Prostate gland (tissue), 2 donors: ENCODE data around the gene CREB5. TPM values are rescaled to one million over a fixed set of nuclear protein-coding genes. Genes with fewer than 3 reads are reported as not detected.

Source experiments
- DNase-seq: peaks from one replicate; pipeline ENCODE4 v3.0.0-alpha.2; 2019; ENCODE audit warnings: low spot score
- H3K27ac ChIP-seq, 2 donors: fragments of 200-600 bp; sonication (generic); 2 replicates each; pipeline ENCODE4 v1.5.1; 2017 to 2019
- H3K27me3 ChIP-seq: fragments of 200-600 bp; sonication (generic); replicated peaks from 2 replicates; pipeline ENCODE4 v1.5.1; 2019; ENCODE audit not compliant: insufficient read depth
- H3K36me3 ChIP-seq, 2 donors: fragments of 200-600 bp; sonication (generic); 1 replicate in 1 of 2; 2 replicates in 1 of 2; pipeline versions ENCODE4 v1.5.1 to v1.8.1; 2017 to 2019
- H3K4me1 ChIP-seq: fragments of 200-600 bp; sonication (generic); replicated peaks from 2 replicates; pipeline ENCODE4 v1.5.1; 2019
- H3K4me3 ChIP-seq, 2 donors: fragments of 200-600 bp; sonication (generic); 2 replicates each; pipeline ENCODE4 v1.5.1; 2017 to 2019
- H3K9me3 ChIP-seq: fragments of 200-600 bp; sonication (generic); 2 replicates; pipeline ENCODE4 v1.5.1; 2017
- CTCF ChIP-seq, 4 experiments: fragments of 200-600 bp in 2 of 4; fragments of 450-650 bp in 2 of 4; sonication (generic) in 2 of 4; IDR thresholded peaks; 1 replicate in 3 of 4; 2 replicates in 1 of 4; pipeline ENCODE4 v1.5.1; 2016 to 2019; ENCODE audit warnings: antibody characterized with exemption in 4 of 4, mild to moderate bottlenecking in 2 of 4, moderate library complexity in 2 of 4
- POLR2A ChIP-seq: fragments of 450-650 bp; IDR thresholded peaks from one replicate; pipeline ENCODE4 v1.6.1; 2016; ENCODE audit warnings: antibody characterized with exemption, mild to moderate bottlenecking
- POLR2AphosphoS5 ChIP-seq: sonication (generic); formaldehyde crosslinking; IDR thresholded peaks from one replicate; pipeline ENCODE4 v1.6.1; 2017; ENCODE audit warnings: antibody characterized with exemption
- WGBS: methylation state at CpG from one replicate; pipeline ENCODE4 v1.1.5; 2018; 5-methylcytosine and 5-hydroxymethylcytosine counted together
- intact Hi-C: fragments of 100-400 bp; cut with DNase I; formaldehyde crosslinking; loops from one replicate; pipeline ENCODE4 v1.14.2; 2022
- total RNA-seq, 2 donors: library from RNA; depleted of rRNA; stranded (reverse); fragments of >200 nt; gene quantifications; one replicate each; pipeline ENCODE4 v1.1.0, GENCODE V29; 2016

The CREB5 gene
- total RNA-seq, 2 donors from 2014 or later = 0.46 to 3.4 TPM

DNA sequence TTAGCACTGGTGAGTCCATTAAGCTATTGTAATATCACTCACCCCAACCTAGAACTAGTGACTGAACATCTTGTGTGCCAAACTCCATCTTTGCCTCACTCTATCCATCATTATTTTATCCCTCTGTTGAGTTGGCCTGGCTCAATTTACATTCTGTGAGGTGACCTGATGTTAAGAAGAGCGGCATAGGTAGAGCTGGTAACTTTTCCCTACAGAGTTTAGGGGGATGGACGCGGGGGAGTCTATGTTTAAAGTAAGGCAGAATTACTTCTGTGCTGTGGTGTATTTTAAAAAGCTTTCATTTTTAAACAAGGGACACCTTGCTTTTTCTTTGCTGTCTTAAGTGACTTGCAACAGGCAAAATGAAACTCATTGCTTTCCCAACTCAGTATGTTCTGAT, 186.3 kb downstream of the CREB5 start:
- H3K4me3 ChIP-seq = no peak overlapping the region
- H3K36me3 ChIP-seq = no peaks in the 10 kb centered on the region
- H3K4me1 ChIP-seq = no peaks in the 10 kb centered on the region
- TF ChIP-seq POLR2A (no peak), CTCF (IDR thresholded peaks at IDR 0.05) (no peak), POLR2AphosphoS5 (no peak)
- H3K9me3 ChIP-seq = no peaks in the 10 kb centered on the region
- intact Hi-C loops = no loop called here
- WGBS = 95% methylated on average over 3 of the region's 3 CpGs
- DNase-seq = no peak
- no peaks in the 10 kb centered on the region for H3K27me3 ChIP-seq
- H3K27ac ChIP-seq = no peak overlapping the region

GRCh38 chr7:28599411-28599810, 187.1 kb downstream of the CREB5 start:
- Histone ChIP-seq H3K27ac (no peak overlapping the region), H3K4me3 (no peak overlapping the region), H3K4me1 (no peaks in the 10 kb centered on the region), H3K27me3 (no peaks in the 10 kb centered on the region), H3K36me3 (no peaks in the 10 kb centered on the region), H3K9me3 (no peaks in the 10 kb centered on the region)
- WGBS = 94% methylated on average over 5 of the region's 5 CpGs
- intact Hi-C loops = no loop called here
- no peak for DNase-seq
- TF ChIP-seq POLR2AphosphoS5 = no peak

GRCh38 chr7:28602282-28602681, 190.0 kb downstream of the CREB5 start:
- Histone ChIP-seq H3K4me3 (no peak overlapping the region), H3K36me3 (no peaks in the 10 kb centered on the region), H3K9me3 (no peaks in the 10 kb centered on the region), H3K4me1 (no peaks in the 10 kb centered on the region), H3K27me3 (no peaks in the 10 kb centered on the region), H3K27ac (no peak overlapping the region)
- no peak for TF ChIP-seq POLR2A
- no peak for TF ChIP-seq POLR2AphosphoS5
- TF ChIP-seq CTCF (IDR thresholded peaks at IDR 0.05) = no peak
- intact Hi-C loops = no loop called here
- DNase-seq = no peak
- 96% methylated on average over 3 of the region's 3 CpGs for WGBS

DNA sequence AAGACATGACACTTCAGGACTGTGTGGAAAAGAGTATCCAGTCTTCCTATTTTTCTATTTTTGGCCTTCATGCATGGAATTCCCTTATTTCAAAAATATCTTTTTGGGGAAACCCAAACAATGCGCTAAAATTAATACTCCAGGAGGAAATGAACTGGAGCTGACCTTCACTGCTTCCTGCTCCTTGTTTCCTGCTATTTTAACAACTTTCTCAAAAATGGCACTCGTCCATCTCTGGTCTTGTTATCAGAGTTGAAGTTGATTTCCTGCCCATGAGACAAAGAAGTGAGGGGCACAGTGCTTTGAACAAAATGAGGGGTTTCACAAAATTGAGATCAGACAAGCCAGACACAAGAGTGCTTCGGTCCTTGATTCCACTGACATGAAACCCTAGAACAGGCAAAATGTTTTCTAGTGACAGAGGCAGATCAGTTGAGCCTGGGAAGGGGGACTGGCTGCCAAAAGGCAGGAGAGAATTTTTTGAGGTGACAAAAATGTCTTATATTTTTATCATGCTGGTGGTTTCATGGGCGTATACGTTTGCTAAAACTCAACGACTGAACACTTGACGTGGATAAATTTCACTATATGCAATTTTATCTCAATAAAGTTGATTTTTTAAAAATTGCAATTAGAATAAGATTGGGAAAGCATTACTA, 193.2 kb downstream of the CREB5 start:
- no peak for TF ChIP-seq POLR2AphosphoS5
- H3K9me3 ChIP-seq = no peaks in the 10 kb centered on the region
- no peak overlapping the region for H3K4me3 ChIP-seq
- 82% methylated on average over 7 of the region's 7 CpGs for WGBS
- H3K27me3 ChIP-seq = no peaks in the 10 kb centered on the region
- no peak for DNase-seq
- no peaks in the 10 kb centered on the region for H3K36me3 ChIP-seq
- no peaks in the 10 kb centered on the region for H3K4me1 ChIP-seq
- H3K27ac ChIP-seq = no peak overlapping the region
- intact Hi-C loops = no loop called here

DNA sequence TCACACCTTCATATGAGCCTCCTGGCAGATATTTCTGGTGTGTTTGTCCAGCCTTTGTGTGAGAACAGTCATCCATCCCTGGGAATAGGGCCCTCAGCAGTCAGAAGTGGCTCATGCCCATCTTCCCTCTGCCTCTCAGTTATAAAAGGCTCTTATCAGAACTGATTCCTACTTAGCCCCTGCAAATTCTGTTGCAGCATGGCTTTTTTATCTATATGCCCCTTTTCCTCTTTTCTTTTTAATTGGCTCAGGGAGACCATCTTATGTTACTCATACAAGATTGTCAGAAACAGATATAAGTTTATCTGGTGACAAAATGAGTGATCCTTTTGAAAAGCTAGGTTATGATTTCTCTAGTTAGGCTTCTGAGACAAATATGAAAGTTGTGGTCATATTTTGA, 194.1 kb downstream of the CREB5 start:
- H3K4me3 ChIP-seq = no peak overlapping the region
- intact Hi-C loops = no loop called here
- DNase-seq = no peak
- H3K4me1 ChIP-seq = no peaks in the 10 kb centered on the region
- H3K27ac ChIP-seq = no peak overlapping the region
- H3K36me3 ChIP-seq = no peaks in the 10 kb centered on the region
- no peak for TF ChIP-seq POLR2AphosphoS5
- TF ChIP-seq POLR2A = no peak
- TF ChIP-seq CTCF (IDR thresholded peaks at IDR 0.05) = no peak
- no peaks in the 10 kb centered on the region for H3K27me3 ChIP-seq
- H3K9me3 ChIP-seq = no peaks in the 10 kb centered on the region

GRCh38 chr7:28607855-28608193, 195.5 kb downstream of the CREB5 start:
- no peaks in the 10 kb centered on the region for H3K4me1 ChIP-seq

More at GRCh38 chr7:28607855-28608193, 195.5 kb downstream of the CREB5 start:
- 72% methylated on average over 4 of the region's 4 CpGs for WGBS
- Histone ChIP-seq H3K4me3 (no peak overlapping the region), H3K27ac (no peak overlapping the region), H3K36me3 (no peaks in the 10 kb centered on the region), H3K27me3 (no peaks in the 10 kb centered on the region), H3K9me3 (no peaks in the 10 kb centered on the region)
- no peak for DNase-seq
- TF ChIP-seq POLR2A (no peak), CTCF (IDR thresholded peaks at IDR 0.05) (no peak), POLR2AphosphoS5 (no peak)
- intact Hi-C loops = no loop called here
